ENCODE measurements around the gene ATOX1. TPM values are rescaled to one million over a fixed set of nuclear protein-coding genes. Genes with fewer than 3 reads are reported as not detected.

The ATOX1 gene
- total RNA-seq, 1 experiment from 2014 or later, result 202 TPM

- Histone ChIP-seq H3K4me3 (ENCODE audit: low read depth in 2 of 2, low read length in 2 of 2) (peak overlapping the region; percentile 55 to 77), H3K27me3 (ENCODE audit: control insufficient read depth, insufficient read depth, low read length) (no peaks in the 10 kb centered on the region), H3K4me1 (ENCODE audit: control insufficient read depth, insufficient read depth, low read length) (peaks cover 17% of the 10 kb centered on the region), H3K9me3 (ENCODE audit: control insufficient read depth, insufficient read depth, low read depth, low read length) (no peaks in the 10 kb centered on the region), H3K36me3 (ENCODE audit: control insufficient read depth, insufficient read depth, low read length) (peaks cover 2% of the 10 kb centered on the region; the same call in 1 of the 2 replicates), H3K27ac (ENCODE audit: low read length) (peak overlapping the region; percentile 97)
- CTCF ChIA-PET, result interaction anchor here (0.6 to 1.2 kb wide), 4 partner anchors 62 to 250 kb away, joined by 3 to 7 read pairs (median 5); no protein-coding TSS in a partner anchor
- peak; percentile 17 for ATAC-seq
- BruUV-seq (replicated peaks), result TSS peak; percentile 84
- no peak for DNase-seq (ENCODE audit: low read depth, low spot score)
- intact Hi-C loops (cut with micrococcal nuclease; ENCODE audit: unreplicated experiment), result no loop called here
- 0 out of 2 replicates have a peak, but pooled peaks have one; percentile 32 for TF ChIP-seq SIN3A (IDR thresholded peaks at IDR 0.05; ENCODE audit: borderline replicate concordance, insufficient read depth, low read depth, low read length)
- no peak for TF ChIP-seq CTCF (IDR thresholded peaks at IDR 0.05)
- no peak; the same call in 1 of the 2 replicates for TF ChIP-seq POLR2AphosphoS5 (IDR thresholded peaks at IDR 0.05; ENCODE audit: low read depth, low read length)
- POLR2A ChIA-PET, result interaction anchor here (0.6 to 1.0 kb wide), 3 partner anchors 18 to 71 kb away, joined by 3 to 4 read pairs (median 3); no protein-coding TSS in a partner anchor
- in situ Hi-C loops (cut with HindIII; ENCODE audit: low pct_unique_long_range_greater_than_20kb, low sequenced_read_pairs), result no loop called here
Measured at GRCh38 chr5:151770383-151771258, 12.2 kb upstream of the ATOX1 start.

- Histone ChIP-seq H3K36me3 (ENCODE audit: control insufficient read depth, insufficient read depth, low read length) (no peaks in the 10 kb centered on the region), H3K4me1 (ENCODE audit: control insufficient read depth, insufficient read depth, low read length) (no peaks in the 10 kb centered on the region), H3K9me3 (ENCODE audit: control insufficient read depth, insufficient read depth, low read depth, low read length) (no peaks in the 10 kb centered on the region), H3K4me3 (ENCODE audit: low read depth in 2 of 2, low read length in 2 of 2) (no peak overlapping the region), H3K27ac (ENCODE audit: low read length) (no peak overlapping the region), H3K27me3 (ENCODE audit: control insufficient read depth, insufficient read depth, low read length) (no peaks in the 10 kb centered on the region)
- no peak for ATAC-seq
- CTCF ChIA-PET, result no interaction called here
- no peak for DNase-seq (ENCODE audit: low read depth, low spot score)
- TF ChIP-seq SIN3A (IDR thresholded peaks at IDR 0.05; ENCODE audit: borderline replicate concordance, insufficient read depth, low read depth, low read length) (no peak), CTCF (IDR thresholded peaks at IDR 0.05) (no peak), TCF7L2 (IDR thresholded peaks at IDR 0.05; ENCODE audit: low read depth, low read length) (no peak), REST (IDR thresholded peaks at IDR 0.05; ENCODE audit: insufficient read depth in 1 of 2, low read depth in 2 of 2, low read length in 1 of 2) (no peak), POLR2AphosphoS5 (IDR thresholded peaks at IDR 0.05; ENCODE audit: low read depth, low read length) (no peak)
- in situ Hi-C loops (cut with HindIII; ENCODE audit: low pct_unique_long_range_greater_than_20kb, low sequenced_read_pairs) (no loop called here), intact Hi-C loops (cut with micrococcal nuclease; ENCODE audit: unreplicated experiment) (no loop called here)
- BruUV-seq (replicated peaks), result no TSS peak
- POLR2A ChIA-PET, result interaction anchor here (0.6 kb wide), 1 partner anchor 62 kb away, joined by 5 read pairs; no protein-coding TSS in a partner anchor
Measured at GRCh38 chr5:151766975-151767374, 8.5 kb upstream of the ATOX1 start.
